ENCODE results near the gene KIF11. TPM values are rescaled to one million over a fixed set of nuclear protein-coding genes. Genes with fewer than 3 reads are reported as not detected.
A peak's percentile ranks its signal among the peaks of the same experiment; 100 is the strongest.

KIF11 gene
- total RNA-seq (4.5 and 19.9 TPM in 2 replicates), polyA plus RNA-seq (7.1 and 31.1 TPM in 2 replicates)

GRCh38 chr10:92592761-92593618, at the start of gene KIF11:
KIF11 (plus strand) TSS chr10:92593130; CDS start chr10:92593376, 246 bp downstream.
- Histone ChIP-seq H3K4me3 (peak within 1 kb of the TSS; percentile 93), H3K27me3 (no peaks in the 10 kb centered on the region), H3K4me1 (ENCODE audit: low read depth) (peaks cover 18% of the 10 kb centered on the region), H3K9me3 (ENCODE audit: low read depth) (no peaks in the 10 kb centered on the region), H3K36me3 (no peaks in the 10 kb centered on the region), H3K27ac (peak within 1 kb of the TSS; percentile 95)
- peak; percentile 97 to 98 for DNase-seq (ENCODE audit: low read depth in 1 of 2, low spot score in 1 of 2)
- TF ChIP-seq, protein P1, sequence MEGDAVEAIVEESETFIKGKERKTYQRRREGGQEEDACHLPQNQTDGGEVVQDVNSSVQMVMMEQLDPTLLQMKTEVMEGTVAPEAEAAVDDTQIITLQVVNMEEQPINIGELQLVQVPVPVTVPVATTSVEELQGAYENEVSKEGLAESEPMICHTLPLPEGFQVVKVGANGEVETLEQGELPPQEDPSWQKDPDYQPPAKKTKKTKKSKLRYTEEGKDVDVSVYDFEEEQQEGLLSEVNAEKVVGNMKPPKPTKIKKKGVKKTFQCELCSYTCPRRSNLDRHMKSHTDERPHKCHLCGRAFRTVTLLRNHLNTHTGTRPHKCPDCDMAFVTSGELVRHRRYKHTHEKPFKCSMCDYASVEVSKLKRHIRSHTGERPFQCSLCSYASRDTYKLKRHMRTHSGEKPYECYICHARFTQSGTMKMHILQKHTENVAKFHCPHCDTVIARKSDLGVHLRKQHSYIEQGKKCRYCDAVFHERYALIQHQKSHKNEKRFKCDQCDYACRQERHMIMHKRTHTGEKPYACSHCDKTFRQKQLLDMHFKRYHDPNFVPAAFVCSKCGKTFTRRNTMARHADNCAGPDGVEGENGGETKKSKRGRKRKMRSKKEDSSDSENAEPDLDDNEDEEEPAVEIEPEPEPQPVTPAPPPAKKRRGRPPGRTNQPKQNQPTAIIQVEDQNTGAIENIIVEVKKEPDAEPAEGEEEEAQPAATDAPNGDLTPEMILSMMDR (IDR thresholded peaks at IDR 0.05; ENCODE audit: low read depth, low read length) = peak; percentile 11

DNA sequence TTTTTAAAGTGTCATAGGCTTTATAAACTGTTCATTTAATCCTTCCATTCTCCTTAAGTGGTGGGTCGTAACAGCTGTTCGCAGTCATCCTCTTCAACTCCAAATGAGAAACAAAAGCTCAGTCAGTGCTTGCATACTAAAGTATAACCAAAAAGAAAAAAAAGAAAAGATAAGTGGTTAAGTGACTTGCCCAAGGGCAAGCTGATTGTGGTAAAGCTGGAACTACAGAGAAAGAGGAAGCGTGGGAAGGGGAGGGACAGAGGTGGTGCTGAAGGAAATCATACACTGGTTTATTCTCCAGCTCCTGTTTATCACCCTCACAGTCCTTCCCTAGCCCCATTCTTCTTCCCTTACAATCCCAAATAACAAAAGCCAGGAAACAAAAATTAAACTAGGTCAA, 48.6 kb upstream of the KIF11 start:
- no peaks in the 10 kb centered on the region for H3K4me1 ChIP-seq (ENCODE audit: low read depth)
- H3K27me3 ChIP-seq = no peaks in the 10 kb centered on the region
- TF ChIP-seq, protein P1 (IDR thresholded peaks at IDR 0.05; ENCODE audit: low read depth, low read length) = no peak
- H3K27ac ChIP-seq = no peak overlapping the region
- peak in 1 of 2 donors; percentile 66 for DNase-seq (ENCODE audit: low read depth in 1 of 2, low spot score in 1 of 2)
- H3K4me3 ChIP-seq = no peak overlapping the region
- no peaks in the 10 kb centered on the region for H3K36me3 ChIP-seq
- H3K9me3 ChIP-seq (ENCODE audit: low read depth) = no peaks in the 10 kb centered on the region

DNA sequence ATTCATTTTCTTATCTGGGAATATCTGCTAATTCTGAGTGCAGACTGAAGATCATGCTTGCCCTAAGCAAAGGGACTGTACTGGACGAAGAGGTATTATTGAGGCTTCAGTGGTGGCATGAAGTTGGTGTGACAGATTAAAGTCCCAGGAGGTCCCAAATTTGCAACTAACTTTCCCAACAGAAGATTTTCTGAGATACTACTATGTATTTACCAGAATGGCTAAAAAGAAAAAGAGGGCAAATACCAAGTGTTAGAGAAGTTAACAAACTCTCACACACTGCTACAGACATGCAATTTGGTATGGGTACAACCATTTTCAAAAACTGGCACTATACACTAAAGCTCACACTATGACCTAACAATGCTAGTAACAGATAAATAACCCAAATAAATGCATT, 47.4 kb upstream of the KIF11 start:
- no peaks in the 10 kb centered on the region for H3K27me3 ChIP-seq
- TF ChIP-seq, protein P1 (IDR thresholded peaks at IDR 0.05; ENCODE audit: low read depth, low read length) = no peak
- no peaks in the 10 kb centered on the region for H3K9me3 ChIP-seq (ENCODE audit: low read depth)
- H3K27ac ChIP-seq = no peak overlapping the region
- H3K4me1 ChIP-seq (ENCODE audit: low read depth) = no peaks in the 10 kb centered on the region
- no peaks in the 10 kb centered on the region for H3K36me3 ChIP-seq
- DNase-seq (ENCODE audit: low read depth in 1 of 2, low spot score in 1 of 2) = no peak
- H3K4me3 ChIP-seq = no peak overlapping the region

GRCh38 chr10:92547676-92548075, 45.3 kb upstream of the KIF11 start:
- DNase-seq (ENCODE audit: low read depth in 1 of 2, low spot score in 1 of 2) = no peak
- Histone ChIP-seq H3K9me3 (ENCODE audit: low read depth) (no peaks in the 10 kb centered on the region), H3K4me3 (no peak overlapping the region), H3K4me1 (ENCODE audit: low read depth) (no peaks in the 10 kb centered on the region), H3K27ac (no peak overlapping the region), H3K36me3 (no peaks in the 10 kb centered on the region), H3K27me3 (no peaks in the 10 kb centered on the region)
- TF ChIP-seq, protein P1 (IDR thresholded peaks at IDR 0.05; ENCODE audit: low read depth, low read length) = no peak

- no peaks in the 10 kb centered on the region for H3K27me3 ChIP-seq
- H3K27ac ChIP-seq = no peak overlapping the region
- TF ChIP-seq, protein P1 (IDR thresholded peaks at IDR 0.05; ENCODE audit: low read depth, low read length) = no peak
- H3K4me3 ChIP-seq = no peak overlapping the region
- no peak for DNase-seq (ENCODE audit: low read depth in 1 of 2, low spot score in 1 of 2)
- H3K9me3 ChIP-seq (ENCODE audit: low read depth) = no peaks in the 10 kb centered on the region
- peaks cover 2% of the 10 kb centered on the region for H3K36me3 ChIP-seq
- H3K4me1 ChIP-seq (ENCODE audit: low read depth) = no peaks in the 10 kb centered on the region
Measured at GRCh38 chr10:92550924-92551323, 42.0 kb upstream of the KIF11 start.

Measured in cardiac muscle cell (in vitro differentiated cells and primary cell).